ENCODE data around the gene NTRK2.

Gene NTRK2

DNA sequence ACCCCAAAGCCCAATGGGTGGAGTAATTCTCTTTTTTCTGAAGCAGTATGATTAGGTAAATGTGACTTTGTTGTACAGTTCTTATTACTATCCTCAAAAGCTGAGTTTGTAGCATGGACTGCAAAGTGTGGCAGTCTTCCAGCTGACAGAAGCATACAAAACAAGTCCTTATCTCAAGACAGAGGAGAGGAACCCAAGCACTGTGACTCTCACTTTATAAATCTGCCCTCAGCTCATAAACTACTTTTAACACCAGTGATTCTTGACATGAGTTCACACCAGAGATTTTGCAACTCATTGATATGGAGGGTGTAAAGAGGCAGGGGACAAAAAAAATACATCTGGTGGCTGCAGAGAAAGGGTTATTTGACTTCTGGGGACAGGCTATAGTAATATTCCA lies 251.6 kb downstream of the NTRK2 start:
- TF ChIP-seq, protein P1, sequence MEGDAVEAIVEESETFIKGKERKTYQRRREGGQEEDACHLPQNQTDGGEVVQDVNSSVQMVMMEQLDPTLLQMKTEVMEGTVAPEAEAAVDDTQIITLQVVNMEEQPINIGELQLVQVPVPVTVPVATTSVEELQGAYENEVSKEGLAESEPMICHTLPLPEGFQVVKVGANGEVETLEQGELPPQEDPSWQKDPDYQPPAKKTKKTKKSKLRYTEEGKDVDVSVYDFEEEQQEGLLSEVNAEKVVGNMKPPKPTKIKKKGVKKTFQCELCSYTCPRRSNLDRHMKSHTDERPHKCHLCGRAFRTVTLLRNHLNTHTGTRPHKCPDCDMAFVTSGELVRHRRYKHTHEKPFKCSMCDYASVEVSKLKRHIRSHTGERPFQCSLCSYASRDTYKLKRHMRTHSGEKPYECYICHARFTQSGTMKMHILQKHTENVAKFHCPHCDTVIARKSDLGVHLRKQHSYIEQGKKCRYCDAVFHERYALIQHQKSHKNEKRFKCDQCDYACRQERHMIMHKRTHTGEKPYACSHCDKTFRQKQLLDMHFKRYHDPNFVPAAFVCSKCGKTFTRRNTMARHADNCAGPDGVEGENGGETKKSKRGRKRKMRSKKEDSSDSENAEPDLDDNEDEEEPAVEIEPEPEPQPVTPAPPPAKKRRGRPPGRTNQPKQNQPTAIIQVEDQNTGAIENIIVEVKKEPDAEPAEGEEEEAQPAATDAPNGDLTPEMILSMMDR (IDR thresholded peaks at IDR 0.05; ENCODE audit: borderline replicate concordance, insufficient read depth, low read depth, low read length) = no peak
- no peak overlapping the region for H3K4me3 ChIP-seq (ENCODE audit: low read depth, low read length)

DNA sequence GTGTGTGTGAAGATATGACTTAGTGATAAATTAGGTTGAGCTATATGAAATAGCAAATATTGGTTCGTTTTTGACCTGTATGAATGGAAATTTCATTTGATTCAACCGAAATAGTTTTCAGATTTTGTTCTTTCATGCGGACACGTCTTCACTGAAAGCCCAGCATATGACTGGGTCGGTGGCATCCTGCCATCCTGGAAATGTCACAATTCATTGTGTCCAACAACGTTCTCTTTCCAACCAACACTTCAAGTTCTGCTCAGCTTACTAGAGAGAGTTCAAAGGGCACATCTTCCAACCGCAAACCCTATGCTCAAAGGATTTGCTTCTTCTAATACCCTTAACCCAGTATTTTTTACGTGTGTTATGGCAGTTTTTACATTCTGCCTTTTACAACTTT lies 252.5 kb downstream of the NTRK2 start:
- TF ChIP-seq, protein P1 (IDR thresholded peaks at IDR 0.05; ENCODE audit: borderline replicate concordance, insufficient read depth, low read depth, low read length) = no peak
- H3K4me3 ChIP-seq (ENCODE audit: low read depth, low read length) = no peak overlapping the region

DNA sequence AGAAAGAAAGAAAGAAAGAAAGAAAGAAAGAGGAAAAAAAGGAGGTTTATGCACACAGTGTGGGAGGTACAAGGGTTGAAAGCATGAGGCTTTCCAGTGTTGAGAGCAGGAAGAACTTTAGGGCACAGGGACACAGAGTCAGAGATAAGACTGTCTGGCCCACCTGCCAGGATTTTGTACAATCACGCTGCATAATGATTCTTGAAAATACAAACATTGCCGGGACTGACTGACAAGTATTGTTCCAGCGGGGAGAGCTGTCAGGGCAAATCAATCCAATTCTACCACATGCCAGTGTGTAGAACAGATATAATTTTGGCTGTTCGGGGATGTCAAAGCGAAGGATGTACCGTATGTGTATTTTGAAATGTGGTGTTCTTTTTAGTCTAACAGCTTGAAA lies 254.7 kb downstream of the NTRK2 start:
- no peak overlapping the region for H3K4me3 ChIP-seq (ENCODE audit: low read depth, low read length)
- TF ChIP-seq, protein P1 (IDR thresholded peaks at IDR 0.05; ENCODE audit: borderline replicate concordance, insufficient read depth, low read depth, low read length) = no peak

DNA sequence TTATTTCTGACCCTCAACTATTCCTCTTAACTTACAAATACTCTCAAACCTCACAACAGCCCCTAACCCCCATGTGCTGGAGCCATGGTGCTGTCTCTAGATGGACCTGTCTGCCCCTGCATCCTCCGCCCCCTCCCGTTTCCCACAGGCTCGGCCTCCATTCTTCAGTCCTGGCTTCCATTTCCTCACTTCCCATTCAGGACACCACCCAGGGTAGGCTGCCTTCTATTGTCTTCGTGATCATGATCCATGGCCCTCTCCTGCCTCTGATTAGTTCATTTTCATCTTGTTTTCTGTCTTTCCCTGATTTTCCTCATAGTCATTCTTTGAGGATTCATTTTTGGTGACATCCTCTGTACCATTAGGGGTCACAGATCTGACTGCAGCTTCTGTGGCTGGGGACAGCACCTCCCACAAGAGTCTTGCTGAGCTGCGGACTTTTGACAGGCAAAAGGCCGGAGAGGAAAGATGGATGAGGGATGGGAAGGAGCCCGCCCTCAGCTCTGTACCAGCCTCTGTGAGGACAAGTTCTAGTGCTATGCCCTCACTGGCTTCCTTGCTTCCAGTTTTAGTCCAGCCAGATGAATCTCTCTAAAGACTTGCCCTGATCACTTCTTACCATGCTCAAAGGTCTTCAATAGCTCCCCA lies 255.8 kb downstream of the NTRK2 start:
- H3K4me3 ChIP-seq (ENCODE audit: low read depth, low read length) = no peak overlapping the region
- TF ChIP-seq, protein P1 (IDR thresholded peaks at IDR 0.05; ENCODE audit: borderline replicate concordance, insufficient read depth, low read depth, low read length) = no peak

DNA sequence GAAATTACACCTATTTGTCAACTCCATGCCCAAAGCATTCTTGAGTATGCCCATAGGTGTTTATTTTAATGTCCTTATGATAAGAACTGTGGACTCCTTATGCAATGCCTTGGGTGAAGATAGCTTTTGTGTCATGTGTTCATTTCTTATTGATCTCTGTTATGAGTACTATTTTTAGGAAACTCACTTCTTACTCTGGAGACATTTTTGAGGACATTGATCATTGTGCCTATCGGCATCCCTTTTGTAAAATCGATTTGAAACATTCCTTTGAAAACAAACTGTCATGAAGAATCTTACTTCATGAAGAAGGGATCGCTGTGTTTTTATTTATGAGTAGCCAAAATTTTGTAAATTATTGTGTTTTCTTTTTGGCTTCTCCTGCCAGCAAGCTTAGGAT lies 257.3 kb downstream of the NTRK2 start:
- TF ChIP-seq, protein P1 (IDR thresholded peaks at IDR 0.05; ENCODE audit: borderline replicate concordance, insufficient read depth, low read depth, low read length) = no peak
- H3K4me3 ChIP-seq (ENCODE audit: low read depth, low read length) = no peak overlapping the region

DNA sequence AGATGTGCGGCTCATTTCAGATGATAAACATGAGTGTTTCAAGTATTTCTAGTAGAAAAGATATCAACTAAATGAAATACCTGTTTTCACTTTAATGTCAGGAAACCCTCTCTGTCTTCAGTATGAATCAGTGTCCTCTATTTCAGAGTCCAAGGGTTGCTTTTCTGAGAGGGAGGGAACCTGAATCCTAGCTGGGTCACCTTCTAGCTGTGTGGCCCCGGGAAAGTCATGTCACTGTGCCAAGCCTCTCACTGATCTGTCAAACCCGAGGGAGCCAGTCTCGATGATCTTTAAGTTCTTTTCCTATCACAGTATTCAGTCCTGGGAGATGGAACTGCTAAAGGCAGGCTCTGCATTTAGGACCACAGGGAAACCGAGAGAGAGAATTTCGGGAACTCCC lies 258.9 kb downstream of the NTRK2 start:
- H3K4me3 ChIP-seq (ENCODE audit: low read depth, low read length) = no peak overlapping the region
- TF ChIP-seq, protein P1 (IDR thresholded peaks at IDR 0.05; ENCODE audit: borderline replicate concordance, insufficient read depth, low read depth, low read length) = no peak

DNA sequence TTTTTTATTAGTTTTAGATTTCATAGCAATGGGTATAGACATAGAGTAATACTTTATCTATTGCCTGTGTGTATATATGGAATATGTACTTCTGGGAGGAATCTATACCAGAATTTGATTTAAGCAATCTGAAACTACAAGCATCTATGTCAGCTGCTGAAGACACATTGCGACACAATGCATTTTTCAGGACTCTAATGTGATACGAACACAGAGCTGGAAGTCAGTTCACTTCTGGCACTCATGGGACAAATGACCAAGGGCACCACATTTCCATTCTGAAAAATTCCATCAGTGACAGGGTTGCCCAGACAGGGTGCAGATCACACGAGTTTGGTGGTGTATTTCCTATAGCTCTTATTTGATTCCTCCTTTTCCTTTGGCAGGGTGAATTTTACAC lies 259.5 kb downstream of the NTRK2 start:
- no peak overlapping the region for H3K4me3 ChIP-seq (ENCODE audit: low read depth, low read length)
- TF ChIP-seq, protein P1 (IDR thresholded peaks at IDR 0.05; ENCODE audit: borderline replicate concordance, insufficient read depth, low read depth, low read length) = no peak

Data from GM12875 (cell line).